T1000 (cell line): ENCODE data around the gene P2RX5.
"Not testable (repeated sequence)": the region's sequence is repeated elsewhere in the genome, so short reads cannot be mapped to it uniquely, and the experiment has no call there.

Experiments
- DNase-seq: peaks from one replicate; lab custom pipeline; 2025; ENCODE audit warnings: mixed read lengths; lab: John Stamatoyannopoulos, UW

P2RX5 gene

DNA sequence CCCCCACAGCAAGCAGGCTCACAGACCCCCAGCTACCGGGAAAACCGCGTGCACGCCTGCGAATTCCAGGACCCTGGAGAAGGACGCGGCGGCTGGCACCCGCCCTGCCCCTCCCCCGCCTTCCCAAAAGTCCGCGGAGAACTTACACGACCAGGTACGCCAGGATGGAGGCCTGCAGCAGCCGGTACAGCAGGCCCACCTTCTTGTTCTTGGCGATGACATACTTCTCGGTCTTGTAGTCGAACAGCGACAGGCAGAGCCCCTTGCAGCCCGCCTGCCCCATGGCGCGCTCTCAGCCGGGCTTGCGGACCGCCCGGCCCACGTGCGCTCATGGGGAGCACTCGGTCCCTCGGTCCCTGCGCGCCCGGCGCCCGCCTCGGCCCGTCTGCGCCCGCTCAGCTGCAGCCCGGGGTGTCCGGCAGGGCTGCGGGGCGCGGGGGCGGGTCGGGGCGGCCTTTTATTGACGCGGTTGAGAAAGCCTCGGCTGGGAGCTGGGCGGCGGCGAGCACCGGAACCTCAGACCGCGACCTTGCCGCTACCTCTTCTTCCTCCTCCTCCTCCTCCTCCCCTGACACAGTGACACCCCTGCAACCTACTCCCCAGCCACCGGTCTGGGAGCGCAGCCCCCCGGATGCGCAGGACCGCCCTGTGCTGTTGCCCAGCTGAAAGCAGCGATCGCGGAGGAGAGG lies at the start of gene P2RX5:
TSS of gene P2RX5 (minus strand) at position 433 of the 689 bp plus-strand sequence. CDS start at position 283, 150 bp downstream.
- no peak for DNase-seq

- DNase-seq, result no peak
Measured at GRCh38 chr17:3745071-3745470, 49.1 kb upstream of the P2RX5 start.

DNA sequence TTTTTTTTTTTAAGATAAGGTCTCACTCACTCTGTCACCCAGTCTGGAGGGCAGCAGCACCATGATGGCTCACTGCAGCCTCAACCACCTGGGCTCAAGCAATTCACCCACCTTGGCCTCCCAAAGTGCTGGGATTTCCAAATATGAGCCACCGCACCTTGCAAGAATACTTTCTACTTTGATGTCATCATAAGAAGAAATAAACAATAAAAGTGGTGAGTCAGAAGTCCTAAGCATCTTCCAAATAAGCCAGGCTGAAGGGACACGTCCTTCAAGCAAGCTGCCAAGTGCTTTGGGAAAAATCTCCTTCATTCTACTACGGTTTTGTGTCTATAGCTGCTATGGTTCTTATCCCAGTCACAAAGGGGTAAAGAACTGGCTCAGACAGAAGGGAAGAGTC lies 48.1 kb upstream of the P2RX5 start:
- DNase-seq, result no peak

- DNase-seq, result no peak
Measured at GRCh38 chr17:3740611-3741073, 44.7 kb upstream of the P2RX5 start.

- DNase-seq, result no peak
Measured at GRCh38 chr17:3739422-3740124, 43.6 kb upstream of the P2RX5 start.

GRCh38 chr17:3738562-3739295 lies 42.8 kb upstream of the P2RX5 start:
- no peak for DNase-seq

DNA sequence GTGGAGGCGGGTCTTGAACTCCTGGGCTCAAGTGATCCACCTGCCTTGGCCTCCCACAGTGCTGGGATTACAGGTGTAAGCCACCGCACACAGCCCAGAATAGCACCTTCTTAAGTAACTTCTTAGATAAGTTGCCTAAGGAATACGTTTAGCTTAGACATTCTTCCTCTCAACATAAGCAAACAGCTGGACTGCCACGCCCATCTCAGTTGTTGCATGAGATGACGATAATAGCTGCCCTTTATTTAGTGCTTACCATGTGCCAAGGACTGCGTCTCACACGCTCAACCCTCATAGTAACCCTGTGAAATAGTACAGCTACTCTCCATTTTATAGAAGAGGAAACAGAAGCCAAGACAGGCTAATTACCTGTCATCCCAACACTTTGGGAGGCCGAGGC lies 39.6 kb upstream of the P2RX5 start:
- DNase-seq, result no peak

- DNase-seq, result not testable (repeated sequence)
Measured at GRCh38 chr17:3734911-3735276, 38.9 kb upstream of the P2RX5 start.

DNA sequence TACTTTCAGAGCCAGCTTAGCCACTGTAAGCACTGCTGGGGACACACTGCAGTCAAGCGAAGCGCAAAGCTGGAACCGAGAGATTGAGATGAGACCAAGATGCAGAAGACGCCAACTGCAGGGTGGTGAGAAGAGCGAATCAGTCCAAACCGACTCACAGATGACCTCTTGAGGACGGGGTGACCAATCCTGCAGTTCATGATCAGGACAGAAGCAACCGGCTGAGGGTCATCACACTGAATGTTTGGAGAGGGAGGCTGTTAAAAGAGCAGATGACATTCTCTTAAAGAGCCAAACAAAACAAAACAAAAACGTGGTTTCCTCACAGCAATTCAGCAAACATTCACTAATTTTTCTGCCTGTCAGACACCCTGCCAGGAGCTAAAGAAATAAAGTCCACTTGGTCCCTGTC lies 36.3 kb upstream of the P2RX5 start:
- DNase-seq, result no peak

GRCh38 chr17:3730881-3731429 lies 35.0 kb upstream of the P2RX5 start:
- DNase-seq, result no peak

DNA sequence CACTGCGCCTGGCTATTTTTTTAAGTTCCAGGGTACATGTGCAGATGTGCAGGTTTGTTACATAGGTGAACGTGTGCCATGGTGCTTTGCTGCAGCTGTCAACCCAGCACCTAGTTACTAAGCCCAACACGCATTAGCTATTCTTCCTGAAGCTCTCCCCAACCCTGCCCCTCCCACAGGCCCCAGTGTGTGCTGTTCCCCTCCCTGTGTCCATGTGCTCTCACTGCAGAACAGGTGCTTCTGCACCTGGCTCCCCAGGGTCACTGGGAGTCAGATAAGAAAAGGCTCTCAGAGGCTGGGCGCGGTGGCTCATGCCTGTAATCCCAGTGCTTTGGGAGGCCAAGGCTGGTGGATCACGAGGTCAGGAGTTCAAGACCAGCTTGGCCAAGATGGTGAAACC lies 33.9 kb upstream of the P2RX5 start:
- no peak for DNase-seq

DNA sequence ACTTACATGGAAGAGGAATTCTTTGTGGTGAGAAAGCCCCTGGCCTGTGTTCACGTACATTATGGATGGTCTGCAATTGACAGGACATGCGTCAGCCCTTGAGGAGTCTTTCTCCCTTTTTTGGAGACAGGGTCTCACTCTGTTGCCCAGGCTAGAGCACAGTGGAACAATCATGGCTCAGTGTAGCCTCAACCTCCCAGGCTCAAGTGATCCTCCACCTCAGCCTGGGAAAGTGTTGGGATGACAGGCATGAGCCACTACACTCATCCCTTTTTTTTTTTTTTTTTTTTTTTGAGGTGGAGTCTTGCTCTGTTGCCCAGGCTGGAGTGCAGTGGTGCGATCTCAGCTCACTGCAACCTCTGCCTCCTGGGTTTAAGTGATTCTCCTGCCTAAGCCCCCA lies 32.1 kb upstream of the P2RX5 start:
- not testable (repeated sequence) for DNase-seq

DNA sequence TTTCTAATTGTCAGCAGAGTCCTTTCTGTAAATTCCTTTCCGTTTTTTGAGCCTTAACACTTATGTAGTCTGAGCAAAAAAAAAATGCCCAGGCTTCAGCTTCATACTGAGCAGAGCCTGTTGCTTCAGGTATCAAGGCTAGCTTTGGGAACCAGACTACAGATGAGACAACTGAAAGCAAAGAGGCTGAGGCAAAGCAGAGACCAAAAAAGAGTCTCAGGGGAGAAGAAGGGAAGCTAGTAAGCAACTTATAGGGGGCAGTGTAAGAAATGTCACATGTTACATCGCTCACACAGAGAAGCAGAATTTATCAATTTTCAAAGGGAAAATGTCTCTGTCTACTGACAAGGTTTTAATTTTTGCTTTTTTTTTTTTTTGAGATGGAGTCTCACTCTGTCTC lies 31.1 kb upstream of the P2RX5 start:
- no peak for DNase-seq

DNA sequence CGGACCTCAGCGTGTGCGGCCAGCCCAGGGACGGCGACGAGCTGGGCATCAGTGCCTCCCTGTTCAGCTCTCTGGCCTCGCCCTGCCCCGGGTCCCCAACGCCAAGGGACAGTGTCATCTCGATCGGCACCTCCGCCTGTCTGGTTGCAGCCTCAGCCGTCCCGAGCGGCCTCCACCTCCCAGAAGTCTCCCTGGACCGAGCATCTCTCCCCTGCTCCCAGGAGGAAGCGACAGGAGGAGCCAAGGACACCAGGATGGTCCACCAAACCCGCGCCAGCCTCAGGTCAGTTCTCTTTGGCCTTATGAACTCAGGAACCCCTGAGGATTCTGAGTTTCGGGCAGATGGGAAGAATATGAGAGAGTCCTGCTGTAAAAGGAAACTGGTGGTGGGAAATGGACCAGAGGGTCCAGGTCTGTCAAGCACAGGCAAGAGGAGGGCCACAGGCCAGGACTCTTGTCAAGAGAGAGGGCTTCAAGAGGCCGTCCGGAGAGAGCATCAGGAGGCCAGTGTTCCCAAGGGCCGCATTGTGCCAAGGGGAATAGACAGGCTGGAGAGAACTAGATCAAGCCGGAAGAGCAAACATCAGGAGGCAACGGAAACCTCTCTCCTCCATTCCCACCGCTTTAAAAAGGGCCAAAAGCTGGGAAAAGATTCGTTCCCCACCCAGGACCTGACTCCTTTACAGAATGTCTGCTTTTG lies 28.6 kb upstream of the P2RX5 start:
- no peak for DNase-seq

GRCh38 chr17:3723556-3724377 lies 27.8 kb upstream of the P2RX5 start, which contains the start of gene HASPIN:
Gene HASPIN, plus strand, starts transcription at chr17:3723903. Its CDS starts 33 bp downstream, at chr17:3723936.
- DNase-seq, result peak; percentile 91

GRCh38 chr17:3723188-3723555 lies 27.2 kb upstream of the P2RX5 start:
- DNase-seq, result no peak

GRCh38 chr17:3722716-3723115 lies 26.8 kb upstream of the P2RX5 start:
- DNase-seq, result no peak

DNA sequence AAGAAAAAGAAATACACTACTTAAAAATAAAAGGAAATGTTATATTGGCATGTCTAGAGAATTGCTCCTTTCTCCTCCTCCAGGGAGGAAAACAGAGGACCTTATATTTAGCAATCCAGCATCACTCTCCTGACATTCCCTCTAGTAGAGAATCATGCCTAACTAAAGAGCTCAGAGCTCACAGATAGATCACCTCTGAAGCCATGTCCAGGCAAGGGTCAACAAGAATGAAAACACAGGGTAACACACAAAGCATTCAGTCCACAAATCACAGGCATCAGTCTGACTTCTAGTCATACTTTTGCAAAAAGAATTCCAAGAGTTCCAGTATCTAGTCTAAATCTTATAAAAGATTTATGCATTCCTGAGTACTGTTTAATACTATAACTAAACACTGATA lies 23.3 kb upstream of the P2RX5 start:
- no peak for DNase-seq

DNA sequence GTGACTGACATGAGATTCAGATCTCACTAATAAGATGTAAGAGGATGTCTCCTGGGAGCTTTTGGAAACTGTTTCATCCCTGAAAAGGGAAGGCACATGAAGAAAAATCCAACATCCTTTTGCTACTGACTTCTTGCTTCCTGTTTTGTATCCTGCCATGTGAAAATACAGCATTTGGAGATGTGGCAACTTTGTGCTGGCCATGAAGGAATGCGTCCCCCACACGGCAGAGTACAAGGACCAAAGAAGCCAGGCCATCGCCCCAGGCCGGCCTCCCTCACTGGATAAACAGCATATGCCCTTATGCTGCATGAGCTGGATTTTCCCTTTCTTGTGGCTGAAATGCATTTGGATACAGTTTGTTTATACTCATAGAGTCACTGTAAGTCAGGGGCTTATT lies 22.2 kb upstream of the P2RX5 start:
- no peak for DNase-seq

DNA sequence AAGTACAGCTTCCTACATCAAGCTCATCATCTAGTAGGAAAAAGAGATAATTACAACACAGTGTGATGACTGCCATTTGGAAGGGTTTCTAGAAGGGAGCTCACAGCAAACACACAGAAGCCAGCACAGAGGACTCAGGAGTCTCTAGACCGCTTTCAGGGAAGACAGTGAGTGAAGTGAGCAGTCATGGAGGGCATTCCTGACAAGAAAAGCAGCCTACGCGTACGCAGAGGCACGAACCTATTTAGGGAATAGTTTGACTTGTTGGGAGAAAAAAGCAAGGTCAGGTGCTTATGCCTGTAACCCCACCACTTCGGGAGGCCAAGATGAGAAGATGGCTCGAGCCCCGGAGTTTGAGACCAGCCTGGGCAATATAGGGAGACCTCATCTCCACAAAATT lies 19.3 kb upstream of the P2RX5 start:
- no peak for DNase-seq

- no peak for DNase-seq
Measured at GRCh38 chr17:3712811-3713463, 17.0 kb upstream of the P2RX5 start.
